ENCODE data around the gene KCNN3.
A peak's percentile ranks its signal among the peaks of the same experiment; 100 is the strongest.

Gene KCNN3

DNA sequence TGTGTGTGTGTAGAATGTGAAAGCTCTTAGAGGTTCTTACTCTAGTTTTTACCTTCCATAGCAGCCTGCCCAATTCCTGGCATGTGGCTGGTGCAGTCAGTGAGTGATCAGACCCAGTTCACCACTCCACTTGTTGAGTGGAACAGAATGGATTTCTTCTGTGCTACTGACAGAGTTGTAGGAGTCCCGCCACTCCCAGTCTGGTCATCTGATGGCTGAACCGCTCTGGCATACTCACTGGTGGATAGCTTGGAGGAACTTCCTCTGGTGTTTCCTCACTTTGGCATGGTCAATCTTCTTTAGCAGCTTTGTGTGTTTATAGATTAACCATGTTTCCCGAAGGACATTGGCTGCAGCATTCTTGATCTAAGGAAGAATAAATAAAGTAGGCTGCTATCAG lies 155.4 kb downstream of the KCNN3 start:
- no peak for TF ChIP-seq POLR2A (IDR thresholded peaks at IDR 0.05; ENCODE audit: extremely low read depth, insufficient read length)
- 0 out of 2 replicates have a peak, but pooled peaks have one; percentile 9 for TF ChIP-seq MAX (IDR thresholded peaks at IDR 0.05; ENCODE audit: low read depth, low read length)
- DNase-seq (ENCODE audit: low read depth) = peak; percentile 59
- no peak overlapping the region for H3K4me3 ChIP-seq (ENCODE audit: low read depth, low read length)

DNA sequence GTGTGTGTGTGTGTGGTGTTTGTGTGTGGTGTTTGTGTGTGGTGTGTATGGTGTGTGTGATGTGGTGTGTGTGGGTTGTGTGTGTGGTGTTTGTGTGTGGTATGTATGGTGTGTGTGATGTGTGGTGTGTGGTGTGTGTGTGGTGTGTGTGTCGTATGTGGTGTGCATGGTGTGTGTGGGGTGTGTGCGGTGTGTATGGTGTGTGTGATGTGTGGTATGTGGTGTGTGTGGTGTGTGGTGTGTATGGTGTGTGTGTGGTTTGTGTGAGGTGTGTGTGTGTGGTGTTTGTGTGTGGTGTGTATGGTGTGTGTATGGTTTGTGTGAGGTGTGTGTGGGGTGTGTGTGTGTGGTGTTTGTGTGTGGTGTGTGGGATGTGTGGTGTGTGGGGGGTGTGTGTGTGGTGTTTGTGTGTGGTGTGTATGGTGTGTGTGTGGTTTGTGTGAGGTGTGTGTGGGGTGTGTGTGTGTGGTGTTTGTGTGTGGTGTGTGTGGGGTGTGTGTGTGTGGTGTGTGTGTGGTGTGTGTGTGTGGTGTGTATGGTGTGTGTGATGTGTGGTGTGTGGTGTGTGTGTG lies 155.9 kb downstream of the KCNN3 start:
- TF ChIP-seq MAX (IDR thresholded peaks at IDR 0.05; ENCODE audit: low read depth, low read length) (no peak), POLR2A (IDR thresholded peaks at IDR 0.05; ENCODE audit: extremely low read depth, insufficient read length) (no peak), MYC (IDR thresholded peaks at IDR 0.05; ENCODE audit: low read depth, low read length) (no peak)
- TF ChIP-seq, protein P1, sequence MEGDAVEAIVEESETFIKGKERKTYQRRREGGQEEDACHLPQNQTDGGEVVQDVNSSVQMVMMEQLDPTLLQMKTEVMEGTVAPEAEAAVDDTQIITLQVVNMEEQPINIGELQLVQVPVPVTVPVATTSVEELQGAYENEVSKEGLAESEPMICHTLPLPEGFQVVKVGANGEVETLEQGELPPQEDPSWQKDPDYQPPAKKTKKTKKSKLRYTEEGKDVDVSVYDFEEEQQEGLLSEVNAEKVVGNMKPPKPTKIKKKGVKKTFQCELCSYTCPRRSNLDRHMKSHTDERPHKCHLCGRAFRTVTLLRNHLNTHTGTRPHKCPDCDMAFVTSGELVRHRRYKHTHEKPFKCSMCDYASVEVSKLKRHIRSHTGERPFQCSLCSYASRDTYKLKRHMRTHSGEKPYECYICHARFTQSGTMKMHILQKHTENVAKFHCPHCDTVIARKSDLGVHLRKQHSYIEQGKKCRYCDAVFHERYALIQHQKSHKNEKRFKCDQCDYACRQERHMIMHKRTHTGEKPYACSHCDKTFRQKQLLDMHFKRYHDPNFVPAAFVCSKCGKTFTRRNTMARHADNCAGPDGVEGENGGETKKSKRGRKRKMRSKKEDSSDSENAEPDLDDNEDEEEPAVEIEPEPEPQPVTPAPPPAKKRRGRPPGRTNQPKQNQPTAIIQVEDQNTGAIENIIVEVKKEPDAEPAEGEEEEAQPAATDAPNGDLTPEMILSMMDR (IDR thresholded peaks at IDR 0.05; ENCODE audit: low read depth, low read length) = no peak
- no peak for DNase-seq (ENCODE audit: low read depth)
- H3K4me3 ChIP-seq (ENCODE audit: low read depth, low read length) = no peak overlapping the region

- no peak for DNase-seq (ENCODE audit: low read depth)
- no peak overlapping the region for H3K4me3 ChIP-seq (ENCODE audit: low read depth, low read length)
- TF ChIP-seq MYC (IDR thresholded peaks at IDR 0.05; ENCODE audit: low read depth, low read length) (no peak), POLR2A (IDR thresholded peaks at IDR 0.05; ENCODE audit: extremely low read depth, insufficient read length) (no peak), MAX (IDR thresholded peaks at IDR 0.05; ENCODE audit: low read depth, low read length) (no peak)
- TF ChIP-seq, protein P1 (IDR thresholded peaks at IDR 0.05; ENCODE audit: low read depth, low read length) = no peak
Measured at GRCh38 chr1:154713005-154713404, 157.1 kb downstream of the KCNN3 start.

DNA sequence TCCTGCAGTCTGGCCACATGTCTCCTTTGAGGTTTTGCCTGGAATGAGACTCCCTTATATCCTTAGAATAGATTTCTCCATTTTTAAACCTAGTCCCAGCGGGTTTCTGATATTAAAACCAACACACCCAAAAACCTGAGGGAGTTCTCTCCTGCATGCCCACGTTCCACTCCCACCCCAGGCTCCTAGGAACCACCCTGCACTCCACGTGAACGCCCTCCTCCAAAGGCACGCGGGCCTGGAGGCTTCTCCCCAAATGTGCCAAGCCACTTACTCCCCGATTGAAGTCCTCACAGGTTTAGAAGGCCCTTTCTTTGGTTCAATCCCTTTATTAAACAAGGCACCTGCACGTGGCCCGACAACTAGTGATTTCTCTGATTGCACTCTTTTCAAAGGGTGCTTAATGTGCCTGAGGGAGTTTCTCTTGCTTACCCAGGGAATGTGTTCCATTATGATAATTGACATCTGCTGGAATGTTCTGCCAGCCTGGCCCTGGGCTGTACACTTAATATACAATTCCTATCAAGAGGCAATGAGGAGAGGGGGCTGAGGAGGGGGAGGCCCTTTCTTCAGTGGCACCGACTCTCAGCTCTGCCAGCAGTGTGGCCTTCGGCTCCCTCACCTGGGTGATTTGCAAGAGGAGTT lies 157.8 kb downstream of the KCNN3 start:
- TF ChIP-seq POLR2A (IDR thresholded peaks at IDR 0.05; ENCODE audit: extremely low read depth, insufficient read length) = no peak
- TF ChIP-seq, protein P1 (IDR thresholded peaks at IDR 0.05; ENCODE audit: low read depth, low read length) = no peak
- no peak for TF ChIP-seq MYC (IDR thresholded peaks at IDR 0.05; ENCODE audit: low read depth, low read length)
- TF ChIP-seq MAX (IDR thresholded peaks at IDR 0.05; ENCODE audit: low read depth, low read length) = no peak
- DNase-seq (ENCODE audit: low read depth) = no peak
- H3K4me3 ChIP-seq (ENCODE audit: low read depth, low read length) = no peak overlapping the region

DNA sequence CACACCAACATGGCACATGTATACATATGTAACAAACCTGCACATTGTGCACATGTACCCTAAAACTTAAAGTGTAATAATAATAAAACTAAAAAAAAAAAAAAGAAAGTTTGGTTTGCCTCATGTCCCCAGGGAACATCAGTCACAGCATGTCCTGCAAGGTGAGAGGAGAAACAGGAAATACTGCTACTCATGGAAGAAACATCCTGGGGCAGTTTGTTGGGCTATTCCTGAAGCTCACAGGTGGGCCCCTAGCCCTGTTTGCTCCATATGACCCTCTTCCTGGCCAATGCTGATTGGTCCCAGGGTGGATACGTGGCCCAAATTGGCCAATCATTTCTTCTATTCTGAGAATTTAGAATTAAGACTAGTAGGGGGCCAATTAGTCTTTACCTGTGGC lies 158.7 kb downstream of the KCNN3 start:
- no peak for DNase-seq (ENCODE audit: low read depth)
- TF ChIP-seq MYC (IDR thresholded peaks at IDR 0.05; ENCODE audit: low read depth, low read length) = no peak
- TF ChIP-seq MAX (IDR thresholded peaks at IDR 0.05; ENCODE audit: low read depth, low read length) = no peak
- TF ChIP-seq POLR2A (IDR thresholded peaks at IDR 0.05; ENCODE audit: extremely low read depth, insufficient read length) = no peak
- TF ChIP-seq, protein P1 (IDR thresholded peaks at IDR 0.05; ENCODE audit: low read depth, low read length) = no peak
- no peak overlapping the region for H3K4me3 ChIP-seq (ENCODE audit: low read depth, low read length)

DNA sequence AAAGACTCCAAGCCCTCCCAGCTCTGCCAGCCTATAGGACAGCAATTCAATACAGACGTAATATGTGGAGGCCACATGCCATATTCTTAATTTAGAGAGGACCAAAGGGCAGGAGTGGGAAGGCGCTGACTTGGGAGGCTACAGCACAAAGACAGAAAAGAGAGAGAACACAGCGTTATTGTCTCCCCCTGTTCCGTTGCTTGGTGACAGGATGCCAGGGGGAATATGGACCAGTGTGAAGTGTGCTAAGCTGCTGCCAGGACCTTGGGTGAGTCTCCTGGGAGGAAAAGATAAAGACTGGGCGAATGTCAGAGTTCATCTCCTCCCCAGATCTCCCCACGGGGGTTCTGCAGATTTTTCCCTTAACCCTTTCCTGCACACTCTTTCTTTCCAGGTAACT lies 160.0 kb downstream of the KCNN3 start:
- DNase-seq (ENCODE audit: low read depth) = no peak
- no peak overlapping the region for H3K4me3 ChIP-seq (ENCODE audit: low read depth, low read length)
- TF ChIP-seq MYC (IDR thresholded peaks at IDR 0.05; ENCODE audit: low read depth, low read length) = no peak
- no peak for TF ChIP-seq MAX (IDR thresholded peaks at IDR 0.05; ENCODE audit: low read depth, low read length)
- TF ChIP-seq, protein P1 (IDR thresholded peaks at IDR 0.05; ENCODE audit: low read depth, low read length) = no peak
- no peak for TF ChIP-seq POLR2A (IDR thresholded peaks at IDR 0.05; ENCODE audit: extremely low read depth, insufficient read length)
